Lung microvascular endothelial cell (primary cell): ENCODE results near the gene ARSD. TPM values are rescaled to one million over a fixed set of nuclear protein-coding genes. Genes with fewer than 3 reads are reported as not detected.
A peak's percentile ranks its signal among the peaks of the same experiment; 100 is the strongest.
"Not testable (repeated sequence)": the region's sequence is repeated elsewhere in the genome, so short reads cannot be mapped to it uniquely, and the experiment has no call there.

Experiments
- DNase-seq, 2 donors: peaks; one replicate each; pipeline versions ENCODE4 v3.0.0 to v3.0.0-alpha.2; 2010; ENCODE audit warnings: low read depth in 2 of 2
- total RNA-seq: library from RNA; depleted of rRNA; stranded (reverse); fragments of >200 nt; gene quantifications from 2 replicates; pipeline ENCODE4 v1.2.1, GENCODE V29; 2014

The ARSD gene
- total RNA-seq, 1 donor from 2014 or later: 21.6 TPM

DNA sequence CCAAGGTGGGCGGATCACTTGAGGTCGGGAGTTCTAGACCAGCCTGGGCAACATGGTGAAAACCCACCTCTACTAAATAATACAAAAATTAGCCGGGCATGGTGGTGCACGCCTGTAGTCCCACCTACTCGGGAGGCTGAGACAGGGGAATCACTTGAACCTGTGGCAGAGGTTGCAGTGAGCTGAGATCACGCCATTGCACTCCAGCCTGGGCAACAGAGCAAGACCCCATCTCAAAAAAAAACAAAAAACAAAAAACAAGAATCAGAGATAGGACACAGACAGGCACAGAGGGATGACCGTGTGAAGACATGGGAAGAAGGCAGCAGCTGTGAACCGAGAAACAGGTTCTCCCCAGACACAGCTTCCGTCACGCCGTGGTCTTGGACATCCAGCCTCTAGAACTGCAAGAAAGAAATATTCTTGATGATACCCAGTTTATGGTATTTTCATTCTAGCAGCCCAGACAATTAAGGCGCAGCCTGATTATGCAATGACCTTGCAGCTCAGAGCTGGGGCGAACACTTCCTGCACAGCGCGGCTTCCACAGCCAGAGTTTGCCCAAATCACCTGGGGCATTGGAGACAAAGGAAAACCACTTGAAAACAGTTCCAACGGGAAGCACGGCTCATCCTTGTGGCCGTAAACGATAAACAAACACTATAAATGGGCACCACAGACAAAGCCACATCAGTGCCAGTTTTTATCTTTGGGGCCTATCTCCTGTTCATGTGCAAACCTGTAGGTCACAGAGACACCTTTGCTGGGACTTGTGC, 4.2 kb upstream of the ARSD start:
- DNase-seq: no peak

DNA sequence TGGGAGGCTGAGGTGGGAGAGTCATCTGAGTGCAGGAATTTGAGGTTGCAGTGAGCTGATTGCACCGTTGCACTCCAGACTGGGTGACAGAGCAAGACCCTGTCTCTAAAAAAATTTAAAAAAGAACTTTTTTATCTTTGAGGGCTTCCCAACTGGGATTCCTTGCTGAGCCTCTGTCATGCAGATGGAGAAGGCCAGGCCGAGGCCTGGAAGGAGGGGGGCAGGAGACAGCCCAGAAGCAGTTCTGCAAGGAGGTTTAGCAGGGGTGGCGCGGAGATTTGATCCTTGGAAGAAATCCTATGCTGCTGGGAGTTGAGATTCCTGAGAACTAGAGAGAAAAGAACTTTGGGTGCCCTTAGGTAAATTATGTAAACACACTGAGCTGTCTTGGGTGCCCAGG, 2.5 kb upstream of the ARSD start:
- DNase-seq: no peak

DNA sequence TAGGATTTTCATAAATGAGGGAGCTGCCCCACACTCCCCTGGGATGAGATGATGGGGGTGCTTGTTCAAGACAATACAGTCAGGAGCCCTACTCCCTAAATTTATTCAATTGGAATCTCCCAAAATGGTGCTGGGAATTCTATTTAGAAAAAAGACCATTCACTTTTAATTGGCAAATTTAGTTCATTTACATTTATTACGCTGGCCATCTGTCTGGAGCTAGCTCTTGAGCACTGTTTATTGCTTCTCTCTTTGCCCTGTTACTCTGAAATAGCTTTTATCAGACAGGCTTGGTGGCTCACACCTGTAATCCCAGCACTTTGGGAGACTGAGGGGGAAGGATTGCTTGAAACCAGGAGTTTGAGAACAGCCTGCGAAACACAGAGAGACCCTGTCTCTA, 2.0 kb upstream of the ARSD start:
- no peak for DNase-seq

DNA sequence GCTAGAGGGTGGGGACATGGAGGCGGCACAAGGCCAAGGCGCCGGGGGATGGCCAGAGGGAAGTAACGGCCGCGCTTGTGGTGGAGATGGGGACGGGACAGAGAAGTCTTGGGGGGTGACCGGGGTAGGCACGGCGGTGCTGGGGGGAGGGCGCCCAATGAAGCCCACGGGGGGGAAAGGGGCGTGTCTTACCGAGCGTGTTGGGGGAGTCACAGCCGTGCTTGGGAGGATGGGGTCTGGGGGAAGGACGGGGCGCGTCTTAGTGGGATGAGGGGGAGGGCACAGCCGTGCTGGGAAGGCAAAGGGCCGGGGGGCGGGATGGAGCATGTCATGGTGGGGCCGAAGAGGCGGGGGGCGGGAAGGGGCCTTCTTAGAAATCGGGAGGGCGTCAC, 952 bp downstream of the ARSD start:
- DNase-seq: peak in 1 of 2 donors; percentile 11

DNA sequence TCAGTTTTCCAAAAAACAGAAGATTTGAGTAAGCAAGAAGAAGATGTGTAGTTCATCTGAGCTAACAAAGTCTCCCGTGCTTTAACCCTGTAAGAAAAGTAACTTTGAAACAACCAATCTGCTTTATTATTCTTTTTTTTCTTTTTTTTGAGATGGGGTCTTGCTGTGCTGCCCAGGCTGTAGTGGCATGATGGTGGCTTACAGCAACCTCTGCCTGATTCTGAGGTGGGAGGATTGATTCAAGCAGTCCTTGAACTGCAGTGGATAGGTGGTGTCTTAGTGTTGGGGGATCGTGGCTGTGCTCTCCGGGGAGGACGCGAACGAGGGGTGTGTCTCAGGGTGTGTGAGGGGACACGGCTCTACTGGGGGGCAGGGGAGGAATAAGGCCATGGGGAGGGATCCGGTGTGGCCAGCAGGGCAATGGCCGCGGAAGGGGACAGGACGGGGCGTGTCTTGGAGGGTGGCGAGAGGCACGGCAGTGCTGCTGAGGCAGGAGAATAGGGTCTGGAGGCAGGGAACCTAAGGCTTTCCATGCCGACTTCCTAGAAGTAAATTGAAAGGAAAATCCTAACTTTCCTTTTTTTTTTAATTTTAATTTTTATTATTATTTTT, 2.4 kb downstream of the ARSD start:
- DNase-seq: no peak

DNA sequence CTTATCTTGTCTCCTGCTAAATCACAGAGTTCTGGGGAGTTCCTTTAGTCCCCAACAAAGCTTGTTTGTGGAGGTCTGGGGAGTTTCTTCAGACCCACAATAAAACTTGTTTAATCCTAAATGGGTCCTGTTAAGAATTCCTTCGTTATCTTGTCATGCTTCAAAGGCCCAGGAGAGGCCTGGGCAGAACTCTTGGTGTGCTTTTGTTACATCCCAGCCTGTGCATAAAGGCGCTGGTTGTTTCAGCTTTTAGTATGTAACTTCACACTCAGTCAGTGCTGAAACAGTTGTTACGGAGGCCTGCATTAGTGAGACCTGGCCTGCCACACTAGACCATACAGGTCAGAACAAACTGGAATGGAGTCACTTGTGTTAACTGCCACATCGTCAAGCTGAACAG, 2.9 kb downstream of the ARSD start:
- not testable (repeated sequence) for DNase-seq

DNA sequence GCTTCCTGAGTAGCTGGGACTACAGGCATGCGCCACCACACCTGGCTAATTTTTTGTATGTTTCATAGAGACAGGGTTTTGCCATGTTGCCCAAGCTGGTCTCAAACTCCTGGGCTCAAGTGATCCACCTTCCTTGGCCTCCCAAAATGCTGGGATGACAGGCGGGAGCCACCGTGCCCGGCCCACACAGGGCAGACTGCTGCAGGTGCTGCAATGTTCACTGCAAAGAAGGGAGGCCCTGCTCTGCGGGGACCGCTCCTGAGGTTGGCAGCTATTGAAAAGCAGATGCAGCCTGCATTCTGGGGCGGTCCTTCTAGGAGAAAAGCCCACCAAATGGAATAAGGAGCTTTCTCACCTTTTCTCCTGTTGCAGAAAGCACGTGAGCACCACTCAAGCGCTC, 5.0 kb downstream of the ARSD start:
- no peak for DNase-seq

DNA sequence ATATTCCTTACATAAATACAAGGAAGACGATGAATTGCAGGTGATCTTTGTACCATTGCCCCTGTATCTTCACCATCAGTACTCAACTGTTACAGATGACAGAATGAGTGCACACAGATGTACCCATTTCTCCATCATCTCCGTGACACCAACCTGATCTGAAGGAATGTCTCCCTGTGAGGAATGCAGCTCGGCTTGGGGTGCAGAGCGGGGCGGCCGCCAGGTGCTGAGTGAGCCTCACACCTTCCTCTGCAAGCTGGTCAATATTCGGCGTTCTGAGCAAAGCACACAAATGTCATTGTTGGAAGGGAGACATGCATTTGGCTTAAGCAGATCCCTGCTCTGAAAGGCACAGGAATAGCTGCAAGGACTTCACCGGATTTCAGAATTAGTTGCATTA, 7.4 kb downstream of the ARSD start:
- DNase-seq: no peak

DNA sequence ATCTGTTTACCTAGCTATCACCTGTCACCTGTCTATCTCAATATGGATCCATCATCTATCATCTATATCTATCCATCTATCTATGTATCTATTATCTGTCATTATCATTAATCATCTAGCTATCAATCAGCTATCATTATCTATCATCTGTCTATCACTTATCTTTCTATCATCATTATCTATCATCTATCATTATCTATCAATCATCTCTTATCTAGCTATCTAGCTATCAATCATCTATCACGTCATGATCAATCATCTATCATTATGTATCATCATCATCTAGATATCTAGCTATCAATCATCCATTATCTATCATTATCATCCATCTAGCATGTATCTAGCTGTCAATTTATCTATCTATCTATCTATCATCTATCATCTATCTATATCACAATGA, 7.9 kb downstream of the ARSD start:
- no peak for DNase-seq

DNA sequence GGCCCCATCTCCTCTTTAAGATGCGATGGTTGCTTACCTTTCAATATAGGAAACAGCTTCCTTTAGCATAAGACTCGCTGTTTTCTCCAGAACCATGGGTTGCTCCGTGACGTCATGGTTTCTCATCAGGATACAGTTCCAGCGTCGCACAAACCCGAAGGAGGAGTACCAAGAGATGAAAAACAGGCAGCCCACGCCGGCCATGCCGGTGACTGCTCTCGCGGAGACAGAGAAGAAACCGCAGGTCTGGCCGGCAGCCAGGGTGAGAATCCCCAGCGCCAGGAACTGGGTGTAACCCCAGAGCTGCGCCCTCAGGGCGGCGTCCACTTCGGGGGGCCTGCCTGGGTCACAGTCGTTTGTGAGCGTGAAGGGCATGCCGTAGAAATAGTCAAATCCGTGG, 11.4 kb downstream of the ARSD start:
- no peak for DNase-seq

DNA sequence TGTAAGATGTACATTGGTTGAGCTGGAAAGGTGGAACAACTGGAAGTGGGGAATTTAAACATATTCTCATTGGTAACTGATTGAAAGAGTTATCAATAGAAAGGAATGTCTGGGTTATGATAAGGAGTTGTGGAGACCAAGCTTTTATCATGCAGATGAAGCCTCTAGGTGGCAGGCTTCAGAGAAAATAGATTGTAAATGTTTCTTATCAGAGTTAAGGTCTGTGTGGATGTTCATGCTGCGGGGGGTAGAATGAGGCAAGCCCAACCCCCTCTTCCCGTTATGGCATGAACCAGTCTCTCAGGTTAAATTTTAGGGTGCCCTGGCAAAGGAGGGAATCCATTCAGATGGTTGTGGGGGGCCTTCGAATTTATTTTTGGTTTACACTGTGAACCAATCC, 16.0 kb downstream of the ARSD start:
- DNase-seq: no peak

DNA sequence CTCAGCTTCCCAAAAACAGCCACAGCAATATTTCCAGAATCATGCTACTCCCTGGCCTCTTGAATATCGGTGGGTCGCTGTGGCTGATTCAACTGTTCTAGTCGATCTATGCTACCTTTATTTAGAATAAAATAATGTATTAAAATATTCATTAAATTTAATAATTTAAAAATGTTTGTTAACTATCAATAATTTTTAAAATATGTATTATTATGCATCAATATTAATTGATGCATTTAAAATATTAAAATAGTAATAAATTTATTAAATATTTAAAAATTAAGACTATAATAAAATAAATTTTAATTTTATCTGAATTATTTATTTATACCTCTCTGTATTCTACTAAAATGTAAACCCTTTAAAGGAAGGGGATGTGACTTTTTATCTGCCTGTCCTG, 19.0 kb downstream of the ARSD start:
- no peak for DNase-seq

DNA sequence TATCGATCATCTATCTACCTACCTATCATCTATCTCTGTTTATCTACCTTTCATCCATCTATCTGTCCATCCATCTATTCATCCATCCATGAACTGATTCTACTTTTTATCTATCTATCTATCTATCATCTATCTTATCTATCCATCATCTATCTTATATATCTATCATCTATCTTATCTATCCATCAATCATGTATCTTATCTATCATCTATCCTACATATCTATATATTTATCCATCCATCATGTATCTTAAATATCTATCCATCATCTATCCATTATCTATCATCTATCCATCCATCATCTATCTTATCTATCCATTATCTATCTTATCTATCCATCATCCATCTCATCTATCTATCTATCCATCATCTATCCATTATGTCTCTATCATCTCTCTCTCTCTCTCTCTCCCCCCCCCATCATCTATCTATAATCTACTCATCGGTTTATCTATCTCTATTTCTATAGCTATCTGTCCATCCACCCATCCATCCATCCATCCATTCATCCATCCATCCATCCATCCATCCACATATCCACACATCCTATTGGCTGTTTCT, 20.9 kb downstream of the ARSD start:
- no peak for DNase-seq

DNA sequence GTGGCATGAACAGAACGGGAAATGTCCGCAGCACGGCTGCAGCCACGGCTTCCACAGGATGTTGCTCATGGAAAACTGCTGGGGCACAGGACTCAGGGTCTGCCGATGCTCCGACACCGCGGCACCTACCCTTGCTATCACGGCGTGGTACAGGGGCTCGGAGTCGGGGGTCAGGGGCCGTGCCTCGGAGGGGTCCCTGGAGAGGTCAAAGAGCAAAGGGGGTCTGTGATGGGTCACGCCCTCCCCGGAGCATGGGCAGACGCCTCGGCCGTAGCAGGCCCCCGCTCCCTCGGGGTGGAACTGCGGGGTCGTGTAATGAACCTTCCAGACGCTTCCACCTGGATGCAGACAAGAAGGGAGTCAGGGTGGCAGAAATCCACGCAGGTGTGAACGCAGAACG, 21.8 kb downstream of the ARSD start:
- DNase-seq: no peak

DNA sequence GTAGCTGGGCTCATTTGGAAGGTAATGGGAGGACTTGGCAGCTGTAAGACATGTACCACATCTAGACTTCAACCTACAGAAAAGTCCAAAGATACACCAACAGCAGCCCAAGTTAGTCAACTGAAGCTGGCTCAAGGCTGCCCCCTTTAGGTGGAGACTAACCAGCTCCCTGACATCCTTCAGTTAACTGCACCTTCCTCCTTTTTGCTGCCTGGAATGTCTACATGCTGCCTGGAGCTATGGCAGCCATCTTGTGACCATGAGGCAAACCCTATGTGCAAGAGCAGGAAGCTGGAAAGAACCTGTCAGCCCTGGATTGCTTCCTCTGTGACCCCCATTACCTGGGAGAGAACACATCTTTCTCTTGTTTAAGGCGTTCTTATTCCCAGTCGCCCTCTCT, 25.8 kb downstream of the ARSD start:
- DNase-seq: no peak

DNA sequence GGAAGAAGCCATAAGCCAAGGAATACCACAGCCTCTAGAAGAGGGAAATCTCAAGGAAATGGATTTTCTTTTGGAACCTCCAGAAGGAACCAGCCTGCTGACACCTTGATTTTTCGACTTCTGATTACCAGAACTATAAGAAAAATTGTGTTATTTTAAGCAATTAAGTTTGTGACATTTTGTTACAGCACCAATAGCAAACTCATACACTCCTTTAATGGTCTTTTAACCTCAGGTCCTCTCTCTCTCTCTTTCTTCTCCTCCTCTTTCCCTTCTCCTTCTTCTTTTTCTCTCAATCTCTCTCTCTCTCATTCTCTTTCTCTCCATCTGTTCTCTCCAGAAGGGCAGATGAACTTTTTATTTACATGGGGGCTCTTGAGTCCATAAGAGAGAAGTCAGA, 26.3 kb downstream of the ARSD start:
- no peak for DNase-seq

DNA sequence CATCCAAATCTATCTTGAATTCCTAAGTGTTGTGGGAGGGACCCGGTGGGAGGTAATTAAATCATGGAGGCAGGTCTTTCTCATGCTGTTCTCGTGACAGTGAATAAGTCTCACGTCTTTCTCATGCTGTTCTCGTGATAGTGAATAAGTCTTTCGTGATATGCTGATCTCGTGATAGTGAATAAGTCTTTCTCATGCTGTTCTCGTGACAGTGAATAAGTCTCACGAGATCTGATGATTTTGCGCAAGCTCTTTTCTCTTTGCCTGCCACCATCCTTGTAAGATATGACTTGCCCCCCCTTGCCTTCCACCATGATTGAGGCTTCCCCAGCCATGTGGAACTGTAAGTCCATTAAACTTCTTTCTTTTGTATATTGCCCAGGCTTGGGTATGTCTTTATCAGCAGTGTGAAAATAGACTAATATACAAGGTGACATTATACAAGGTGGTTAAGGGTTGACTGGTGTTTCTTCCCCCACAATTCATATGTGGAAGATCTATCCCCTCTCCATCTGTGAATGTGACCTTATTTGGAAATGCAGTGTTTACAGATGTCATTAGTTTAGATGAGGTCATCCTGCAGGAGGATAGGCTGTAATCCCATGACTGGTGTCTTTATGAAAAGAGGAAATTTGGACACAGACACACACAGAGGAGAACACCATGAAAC, 27.6 kb downstream of the ARSD start:
- no peak for DNase-seq

DNA sequence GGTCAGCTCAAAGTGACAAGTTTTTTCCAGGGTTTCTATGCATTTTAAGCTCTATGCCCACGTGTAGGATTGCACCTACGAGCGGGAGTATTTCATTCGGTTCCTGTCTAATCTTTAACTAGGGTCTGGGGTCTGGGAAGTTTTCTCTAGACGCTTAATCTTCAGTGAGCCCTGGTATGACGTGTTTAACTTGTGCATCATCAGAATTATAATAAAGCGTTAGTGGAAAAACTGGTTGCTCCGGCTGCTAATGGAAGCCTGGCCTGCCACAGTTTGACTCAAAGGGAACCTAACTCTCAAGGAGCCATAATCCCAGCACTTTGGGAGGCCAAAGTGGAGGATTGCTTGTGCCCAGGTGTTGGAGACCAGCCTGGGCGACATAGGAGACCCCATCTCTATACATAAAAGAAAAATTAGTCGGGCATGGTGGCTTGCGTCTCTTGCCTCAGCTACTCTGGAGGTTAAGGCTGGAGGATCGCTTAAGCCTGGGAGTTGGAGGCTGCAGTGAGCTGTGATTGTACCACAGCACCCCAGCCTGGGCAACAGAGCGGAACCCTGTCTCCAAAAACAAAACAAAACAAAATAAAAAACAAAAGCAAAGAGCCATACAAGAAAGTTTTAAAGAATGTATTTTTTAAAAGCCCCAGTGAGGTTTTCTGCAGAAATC, 30.2 kb downstream of the ARSD start:
- DNase-seq: no peak

DNA sequence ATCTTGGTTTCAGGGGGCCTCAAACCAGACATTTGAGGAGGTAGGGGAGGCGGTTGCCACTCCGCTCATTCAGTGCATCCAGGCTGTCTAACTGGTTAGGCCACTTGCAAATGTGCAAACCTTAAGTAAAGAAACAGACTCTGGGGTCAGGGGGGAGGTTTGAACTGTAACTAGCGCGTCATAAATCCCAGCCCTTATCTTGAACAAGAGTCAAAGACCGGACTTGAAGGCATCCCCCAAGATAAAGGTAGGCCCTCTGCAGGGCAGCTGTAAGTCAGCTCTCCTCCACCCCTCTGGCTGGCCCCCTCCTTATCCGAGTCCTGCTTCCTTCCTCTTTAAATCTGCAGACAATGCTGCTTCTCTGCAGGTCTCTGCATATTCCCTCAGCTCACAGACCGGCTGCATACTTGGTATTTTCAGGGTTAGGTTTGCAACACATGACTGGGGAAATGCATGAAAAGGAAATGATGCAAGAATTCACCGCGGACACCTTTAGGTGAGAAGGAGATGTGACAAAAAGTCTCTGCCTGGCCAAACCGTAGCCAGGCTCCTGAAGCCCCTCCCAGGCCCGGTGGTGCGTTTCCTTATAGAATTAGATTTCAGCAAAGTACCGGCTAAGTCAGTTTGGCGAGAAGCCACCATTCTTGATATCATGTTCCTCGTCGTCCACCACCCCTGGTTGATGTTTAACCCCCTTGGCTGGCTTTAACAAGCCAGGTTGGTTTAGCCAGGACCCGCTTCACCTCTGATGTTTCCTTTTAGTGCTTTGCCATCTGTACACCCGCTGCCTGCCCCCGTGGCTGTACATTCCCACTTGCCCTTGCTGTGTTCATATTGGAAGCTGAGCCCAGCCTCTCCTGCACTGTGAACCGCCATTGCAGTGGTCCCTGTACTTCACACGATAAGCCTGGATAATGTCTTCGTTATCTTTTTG, 31.2 kb downstream of the ARSD start:
- not testable (repeated sequence) for DNase-seq

DNA sequence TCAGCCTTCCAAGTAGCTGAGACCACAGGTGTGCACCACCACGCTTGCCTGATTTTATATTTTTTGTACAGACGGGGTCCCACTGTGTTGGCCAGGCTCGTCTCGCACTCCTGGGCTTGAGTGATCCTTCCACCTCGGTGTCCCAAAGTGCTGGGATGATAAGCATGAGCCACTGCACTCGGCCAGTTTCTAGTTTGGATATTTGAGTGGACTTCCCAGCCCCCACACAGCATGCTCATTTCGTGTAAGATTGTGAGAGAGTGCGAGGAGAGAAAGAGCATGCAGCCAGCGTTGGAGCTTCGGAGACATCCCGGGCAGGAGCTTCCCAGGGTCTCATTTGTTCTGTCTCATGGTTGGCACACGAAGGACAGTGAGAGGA, 31.8 kb downstream of the ARSD start:
- no peak for DNase-seq

DNA sequence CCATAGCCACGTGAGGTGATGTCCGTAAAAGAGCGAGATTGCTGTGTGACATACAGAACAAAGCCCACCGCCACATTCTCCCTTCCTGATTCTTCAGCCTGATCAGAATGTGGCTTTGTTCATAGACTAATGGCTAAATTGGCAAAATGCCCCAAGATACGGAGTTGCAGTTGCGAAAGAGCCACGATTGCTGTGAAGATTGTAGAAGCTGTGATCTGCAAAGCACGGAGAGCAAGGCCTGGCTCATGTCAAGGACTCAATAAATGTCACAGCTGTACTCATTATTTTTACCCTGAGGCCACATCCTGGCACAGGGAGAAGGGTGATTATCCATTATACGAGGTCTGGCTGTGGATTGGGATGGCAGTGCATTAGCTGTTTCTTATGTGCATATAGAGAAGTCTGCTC, 34.2 kb downstream of the ARSD start:
- DNase-seq: no peak
